Fibroblast of skin of right quadriceps (primary cell): ENCODE results near the gene ISYNA1.
A peak's percentile ranks its signal among the peaks of the same experiment; 100 is the strongest.

Experiments used
- DNase-seq: peaks from one replicate; pipeline ENCODE4 v3.0.0-alpha.2; 2013

ISYNA1 gene

GRCh38 chr19:18390065-18390907 is 47.6 kb downstream of the ISYNA1 start:
- DNase-seq = no peak

DNA sequence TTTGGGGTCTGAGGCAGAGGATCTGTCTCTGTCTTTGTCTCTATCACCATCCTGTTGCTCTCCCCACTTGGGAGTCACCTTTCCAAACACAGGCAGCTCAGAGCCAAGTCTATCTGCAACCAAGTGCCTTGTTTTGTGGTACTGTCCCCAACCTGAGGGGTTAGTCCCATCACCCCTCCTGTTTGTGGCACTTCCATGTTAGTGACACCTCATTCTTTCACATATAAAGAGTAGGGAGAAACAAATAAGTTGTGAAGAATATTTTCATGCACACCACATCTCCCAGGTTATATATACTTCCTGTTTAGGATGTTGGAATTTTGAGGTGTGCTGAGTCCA is 48.2 kb downstream of the ISYNA1 start:
- no peak for DNase-seq

GRCh38 chr19:18388960-18389725 is 48.8 kb downstream of the ISYNA1 start:
- no peak for DNase-seq

- DNase-seq = peak; percentile 50
These were observed 49.6 kb downstream of the ISYNA1 start for GRCh38 chr19:18388100-18388959.

- peak; percentile 62 for DNase-seq
These were observed 51.2 kb downstream of the ISYNA1 start for GRCh38 chr19:18386543-18387271.

- DNase-seq = peak; percentile 52
These were observed 52.0 kb downstream of the ISYNA1 start, which contains the start of gene GDF15 for GRCh38 chr19:18385675-18386542. Gene GDF15 (plus strand): TSS chr19:18386158. CDS start chr19:18386190, 32 bp downstream.

- DNase-seq = no peak
These were observed 52.6 kb downstream of the ISYNA1 start for GRCh38 chr19:18385359-18385674.

- no peak for DNase-seq
These were observed 53.2 kb downstream of the ISYNA1 start for GRCh38 chr19:18384775-18385174.
